Colonic mucosa (tissue), 4 donors: Measurements from ENCODE around the gene APOF. TPM values are rescaled to one million over a fixed set of nuclear protein-coding genes. Genes with fewer than 3 reads are reported as not detected.
"Not testable (repeated sequence)": the region's sequence is repeated elsewhere in the genome, so short reads cannot be mapped to it uniquely, and the experiment has no call there.

ENCODE experiments used
- DNase-seq: peaks from one replicate; pipeline ENCODE4 v3.0.0-alpha.2; 2020
- H3K27ac ChIP-seq: fragments of 200-600 bp; one replicate; pipeline ENCODE4 v1.8.0; 2021
- H3K27me3 ChIP-seq: fragments of 200-600 bp; one replicate; pipeline ENCODE4 v1.8.0; 2021
- H3K36me3 ChIP-seq: fragments of 200-600 bp; one replicate; pipeline ENCODE4 v1.8.0; 2021
- H3K4me1 ChIP-seq: fragments of 200-600 bp; one replicate; pipeline ENCODE4 v1.8.0; 2021; ENCODE audit warnings: mild to moderate bottlenecking
- H3K4me3 ChIP-seq: fragments of 200-600 bp; one replicate; pipeline ENCODE4 v1.8.0; 2021
- H3K9ac ChIP-seq, 2 donors: one replicate each; pipeline ENCODE4 v1.7.0; 2013; ENCODE audit warnings: control low read depth in 2 of 2, low read depth in 2 of 2, low read length in 2 of 2
- H3K9me3 ChIP-seq: fragments of 200-600 bp; one replicate; pipeline ENCODE4 v1.8.0; 2021
- CTCF ChIP-seq: fragments of 200-600 bp; IDR thresholded peaks from one replicate; pipeline ENCODE4 v1.8.0; 2022; ENCODE audit warnings: antibody characterized with exemption, mild to moderate bottlenecking
- intact Hi-C: fragments of 100-400 bp; cut with DNase I; formaldehyde crosslinking; loops from one replicate; pipeline ENCODE4 v1.14.1; 2022
- total RNA-seq, 2 donors: library from RNA; stranded (reverse); fragmentation: NEBNext Ultra II Directional in 1 of 2; extraction: Animal tissue kit (Norgen Biotek cat#: 25700) in 1 of 2; gene quantifications; one replicate each; pipeline ENCODE4 v1.2.1, GENCODE V29; 2021
- donor health status: healthy.
- donor health status: DM: no; HTN: no; CAD: no.
- donor health status: DM: no; HTN: no; CAD: no.

APOF gene
- total RNA-seq, 2 donors from 2014 or later = 0.15 TPM; not detected in 1

GRCh38 chr12:56358836-56359532 is 3.7 kb downstream of the APOF start:
- H3K36me3 ChIP-seq = peaks cover 19% of the 10 kb centered on the region
- peaks cover 5% of the 10 kb centered on the region for H3K4me1 ChIP-seq
- intact Hi-C loops = no loop called here
- DNase-seq = no peak
- TF ChIP-seq CTCF = no peak
- H3K9me3 ChIP-seq = no peaks in the 10 kb centered on the region
- peak overlapping the region; percentile 54 for H3K4me3 ChIP-seq
- peak overlapping the region; percentile 30 to 82 for H3K9ac ChIP-seq
- H3K27me3 ChIP-seq = no peaks in the 10 kb centered on the region
- peak overlapping the region; percentile 61 for H3K27ac ChIP-seq

- Histone ChIP-seq H3K27ac (no peak overlapping the region), H3K9ac (no peak overlapping the region), H3K4me1 (no peaks in the 10 kb centered on the region), H3K27me3 (no peaks in the 10 kb centered on the region), H3K9me3 (no peaks in the 10 kb centered on the region), H3K4me3 (no peak overlapping the region), H3K36me3 (peaks cover 40% of the 10 kb centered on the region)
- no peak for DNase-seq
- TF ChIP-seq CTCF = no peak
- intact Hi-C loops = no loop called here
Measured at GRCh38 chr12:56351325-56351724, 11.3 kb downstream of the APOF start.

GRCh38 chr12:56350662-56351061 is 12.0 kb downstream of the APOF start:
- no peak overlapping the region for H3K9ac ChIP-seq
- no peak for DNase-seq

GRCh38 chr12:56348776-56349175 is 13.9 kb downstream of the APOF start:
- H3K4me1 ChIP-seq = no peaks in the 10 kb centered on the region
- intact Hi-C loops = no loop called here
- H3K9ac ChIP-seq = no peak overlapping the region
- H3K4me3 ChIP-seq = no peak overlapping the region
- DNase-seq = no peak
- peaks cover 21% of the 10 kb centered on the region for H3K36me3 ChIP-seq
- H3K27ac ChIP-seq = no peak overlapping the region
- no peaks in the 10 kb centered on the region for H3K9me3 ChIP-seq
- no peak for TF ChIP-seq CTCF
- no peaks in the 10 kb centered on the region for H3K27me3 ChIP-seq

More at GRCh38 chr12:56350662-56351061, 12.0 kb downstream of the APOF start:
- Histone ChIP-seq H3K27ac (no peak overlapping the region), H3K4me1 (no peaks in the 10 kb centered on the region), H3K27me3 (no peaks in the 10 kb centered on the region), H3K36me3 (peaks cover 34% of the 10 kb centered on the region), H3K9me3 (no peaks in the 10 kb centered on the region), H3K4me3 (no peak overlapping the region)
- intact Hi-C loops = no loop called here
- no peak for TF ChIP-seq CTCF

- H3K4me1 ChIP-seq, H3K27ac ChIP-seq, H3K4me3 ChIP-seq, H3K9ac ChIP-seq, DNase-seq, H3K9me3 ChIP-seq, intact Hi-C loops, H3K27me3 ChIP-seq: not testable (repeated sequence)
- H3K36me3 ChIP-seq = peaks cover 21% of the 10 kb centered on the region
Measured at GRCh38 chr12:56347255-56347654, 15.4 kb downstream of the APOF start.

GRCh38 chr12:56346675-56347074 is 16.0 kb downstream of the APOF start:
- Histone ChIP-seq H3K36me3 (peaks cover 21% of the 10 kb centered on the region), H3K4me3 (no peak overlapping the region), H3K27me3 (no peaks in the 10 kb centered on the region), H3K27ac (no peak overlapping the region), H3K9me3 (no peaks in the 10 kb centered on the region), H3K4me1 (no peaks in the 10 kb centered on the region), H3K9ac (no peak overlapping the region)
- no peak for TF ChIP-seq CTCF
- intact Hi-C loops = no loop called here
- no peak for DNase-seq

- H3K36me3 ChIP-seq, H3K27ac ChIP-seq, H3K4me1 ChIP-seq, H3K9ac ChIP-seq, H3K27me3 ChIP-seq, DNase-seq, H3K9me3 ChIP-seq, H3K4me3 ChIP-seq, intact Hi-C loops: not testable (repeated sequence)
Measured at GRCh38 chr12:56342290-56342689, 20.4 kb downstream of the APOF start.
